DND-41 (cell line): ENCODE measurements around the gene IL11RA.

Source experiments
- ATAC-seq: fragments of 200-7000 bp; cut with Tn5 transposase; 3 replicates; pipeline ENCODE4 v1.9.1; 2021; ENCODE audit warnings: low read depth; ENCODE audit not compliant: insufficient read depth
- DNase-seq: peaks from one replicate; pipeline ENCODE4 v3.0.0-alpha.2; 2020
- H2AFZ ChIP-seq: 2 replicates; pipeline ENCODE4 v1.6.0; 2012; ENCODE audit warnings: low read depth, low read length
- H3K27ac ChIP-seq: 2 replicates; pipeline ENCODE4 v1.5.1; 2012; ENCODE audit warnings: low read length, inconsistent platforms
- H3K27me3 ChIP-seq: fragments of 200-600 bp; sonication (generic); 2 replicates; pipeline ENCODE4 v1.6.0; 2012; ENCODE audit warnings: low read length, mild to moderate bottlenecking, inconsistent platforms; ENCODE audit not compliant: insufficient read depth, poor library complexity
- H3K36me3 ChIP-seq: 2 replicates; pipeline ENCODE4 v1.5.1; 2012; ENCODE audit warnings: low read length, inconsistent platforms; ENCODE audit not compliant: insufficient read depth
- H3K4me1 ChIP-seq: 2 replicates; pipeline ENCODE4 v1.5.1; 2012; ENCODE audit warnings: mild to moderate bottlenecking, low read length; ENCODE audit not compliant: insufficient read depth
- H3K4me2 ChIP-seq: 2 replicates; pipeline ENCODE4 v1.6.0; 2012; ENCODE audit warnings: mild to moderate bottlenecking, moderate library complexity, low read length, inconsistent platforms; ENCODE audit not compliant: insufficient read depth
- H3K4me3 ChIP-seq, 2 experiments: fragments of 200-600 bp in 1 of 2; shearing (Covaris generic) in 1 of 2; 2 replicates each; pipeline ENCODE4 v1.5.1; 2012 to 2016; ENCODE audit warnings: inconsistent platforms in 2 of 2, low read length in 2 of 2, mild to moderate bottlenecking in 2 of 2, low read depth in 1 of 2, moderate library complexity in 1 of 2
- H3K79me2 ChIP-seq: 2 replicates; pipeline ENCODE4 v1.6.0; 2012; ENCODE audit warnings: low read length, inconsistent platforms; ENCODE audit not compliant: insufficient read depth
- H3K9ac ChIP-seq: 2 replicates; pipeline ENCODE4 v1.6.0; 2012; ENCODE audit warnings: low read depth, mild to moderate bottlenecking, inconsistent platforms, low read length, moderate library complexity
- H3K9me3 ChIP-seq: 2 replicates; pipeline ENCODE4 v1.5.1; 2012; ENCODE audit warnings: low read length, moderate library complexity, mild to moderate bottlenecking, inconsistent platforms; ENCODE audit not compliant: insufficient read depth, severe bottlenecking
- H4K20me1 ChIP-seq: 2 replicates; pipeline ENCODE4 v1.6.0; 2012; ENCODE audit warnings: low read length; ENCODE audit not compliant: insufficient read depth
- EZH2 ChIP-seq: IDR thresholded peaks from 3 replicates; pipeline ENCODE4 v1.6.1; 2012; ENCODE audit warnings: borderline replicate concordance, low read depth, mild to moderate bottlenecking, moderate library complexity, low read length, inconsistent platforms; ENCODE audit not compliant: severe bottlenecking
- TF ChIP-seq, protein P1 (sequence below): IDR thresholded peaks from 2 replicates; pipeline ENCODE4 v1.5.1; 2012; ENCODE audit warnings: borderline replicate concordance, low read length, moderate library complexity, mild to moderate bottlenecking; ENCODE audit not compliant: poor library complexity, severe bottlenecking; ENCODE audit errors: extremely low read depth

Gene IL11RA

DNA sequence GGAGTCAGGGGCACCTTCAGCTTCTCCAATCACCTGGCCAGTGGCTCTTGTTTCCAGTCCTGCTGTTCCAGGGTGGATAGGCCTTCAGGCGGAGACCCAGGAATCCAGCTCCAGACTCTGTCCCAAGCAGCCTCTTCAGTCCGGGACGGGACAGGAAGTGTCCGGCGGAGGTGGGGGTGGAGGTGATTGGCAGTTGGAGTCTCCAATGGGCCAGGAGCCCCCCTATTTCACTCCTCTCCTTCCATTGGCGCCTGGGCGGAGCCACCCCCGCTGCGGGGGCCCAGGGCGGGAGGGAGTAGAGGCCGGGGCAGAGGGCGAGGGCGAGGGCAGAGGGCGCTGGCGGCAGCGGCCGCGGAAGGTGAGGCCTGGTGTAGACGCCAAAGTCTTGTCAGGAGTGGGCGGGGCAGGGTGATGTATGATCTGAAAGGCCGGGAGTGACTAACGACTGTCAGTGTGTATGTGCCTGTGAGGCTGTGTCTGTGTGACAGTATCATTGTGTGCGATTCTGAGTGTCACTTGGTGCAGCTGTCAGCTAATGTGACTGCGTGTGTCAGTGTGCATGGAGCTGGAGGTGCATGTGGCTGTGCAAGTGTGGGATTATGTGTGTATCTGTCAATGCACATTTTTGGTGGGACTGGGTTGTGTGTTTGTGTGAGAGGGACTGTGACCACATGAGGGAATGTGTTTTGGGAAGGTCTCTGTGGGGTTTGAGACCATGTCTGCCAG, at the start of gene IL11RA:
Gene IL11RA, plus strand, starts transcription at position 310 of the 726 bp plus-strand sequence. CDS start 3,033 bp downstream, outside the sequence.
- Histone ChIP-seq H3K79me2 (peaks cover 11% of the 10 kb centered on the region), H3K4me3 (no peak within 1 kb of the TSS), H3K4me2 (no peak within 1 kb of the TSS), H3K4me1 (peaks cover 17% of the 10 kb centered on the region), H3K36me3 (peaks cover 28% of the 10 kb centered on the region), H3K9ac (no peak within 1 kb of the TSS), H3K27me3 (no peaks in the 10 kb centered on the region), H3K27ac (no peak within 1 kb of the TSS), H2AFZ (no peak within 1 kb of the TSS), H4K20me1 (0 out of 2 replicates have a peak, but pooled peaks cover 2% of the 10 kb centered on the region), H3K9me3 (no peaks in the 10 kb centered on the region)
- no peak for DNase-seq
- TF ChIP-seq, protein P1, sequence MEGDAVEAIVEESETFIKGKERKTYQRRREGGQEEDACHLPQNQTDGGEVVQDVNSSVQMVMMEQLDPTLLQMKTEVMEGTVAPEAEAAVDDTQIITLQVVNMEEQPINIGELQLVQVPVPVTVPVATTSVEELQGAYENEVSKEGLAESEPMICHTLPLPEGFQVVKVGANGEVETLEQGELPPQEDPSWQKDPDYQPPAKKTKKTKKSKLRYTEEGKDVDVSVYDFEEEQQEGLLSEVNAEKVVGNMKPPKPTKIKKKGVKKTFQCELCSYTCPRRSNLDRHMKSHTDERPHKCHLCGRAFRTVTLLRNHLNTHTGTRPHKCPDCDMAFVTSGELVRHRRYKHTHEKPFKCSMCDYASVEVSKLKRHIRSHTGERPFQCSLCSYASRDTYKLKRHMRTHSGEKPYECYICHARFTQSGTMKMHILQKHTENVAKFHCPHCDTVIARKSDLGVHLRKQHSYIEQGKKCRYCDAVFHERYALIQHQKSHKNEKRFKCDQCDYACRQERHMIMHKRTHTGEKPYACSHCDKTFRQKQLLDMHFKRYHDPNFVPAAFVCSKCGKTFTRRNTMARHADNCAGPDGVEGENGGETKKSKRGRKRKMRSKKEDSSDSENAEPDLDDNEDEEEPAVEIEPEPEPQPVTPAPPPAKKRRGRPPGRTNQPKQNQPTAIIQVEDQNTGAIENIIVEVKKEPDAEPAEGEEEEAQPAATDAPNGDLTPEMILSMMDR: no peak
- no peak for TF ChIP-seq EZH2
- ATAC-seq: no peak; the same call in 2 of the 3 replicates

DNA sequence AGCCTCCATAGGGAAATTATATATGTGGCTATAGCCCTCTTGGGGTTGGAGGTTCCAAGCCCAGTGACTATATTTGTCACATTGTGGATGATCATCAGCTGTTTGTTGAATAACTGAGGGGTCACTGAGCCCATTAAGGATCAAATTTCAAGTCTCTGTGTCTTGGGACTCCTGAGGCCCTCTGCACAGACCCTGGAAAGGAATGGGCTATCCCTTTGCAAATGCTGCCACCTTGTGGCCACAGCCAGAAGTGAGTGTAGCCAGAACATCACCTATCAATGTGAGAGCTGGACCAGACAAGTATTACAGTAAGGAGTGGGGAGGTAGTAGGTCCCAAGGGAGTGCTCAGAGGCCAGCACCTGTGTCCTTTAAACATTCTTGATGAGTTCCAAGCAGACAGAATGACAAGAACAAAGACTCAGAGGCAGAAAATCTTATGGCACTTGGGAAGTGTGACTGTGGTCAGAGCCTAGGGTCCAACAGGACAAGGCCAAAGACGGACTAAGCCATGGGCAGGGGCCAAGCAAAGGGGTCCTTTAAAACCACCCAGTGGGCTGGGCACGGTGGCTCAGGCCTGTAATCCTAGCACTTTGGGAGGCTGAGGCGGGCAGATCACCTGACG, 48.3 kb upstream of the IL11RA start:
- Histone ChIP-seq H3K27me3 (no peaks in the 10 kb centered on the region), H3K4me3 (no peak overlapping the region)
- peak; percentile 79 for DNase-seq

DNA sequence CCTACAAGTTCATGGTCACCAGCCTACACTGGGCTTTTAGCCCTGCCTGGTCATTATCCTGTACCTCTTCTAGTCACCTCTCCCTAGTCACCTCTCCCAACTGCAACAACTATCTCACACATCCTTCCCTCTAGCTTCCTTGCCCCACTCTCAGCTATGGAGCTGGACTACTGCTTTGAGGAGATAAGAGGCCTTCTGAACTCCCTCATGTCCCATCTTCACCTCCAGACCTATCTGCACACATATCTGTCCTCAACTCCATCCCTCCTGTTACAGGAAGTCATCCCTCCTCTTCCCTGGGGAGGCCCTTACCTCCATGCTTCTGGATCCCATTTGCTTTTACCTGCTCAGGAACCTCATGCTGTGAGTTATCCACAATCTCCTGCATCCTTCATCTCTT, 45.8 kb upstream of the IL11RA start:
- ATAC-seq (no peak), DNase-seq (no peak)
- Histone ChIP-seq H3K9me3 (no peaks in the 10 kb centered on the region), H3K4me2 (no peak overlapping the region), H3K79me2 (peaks cover 5% of the 10 kb centered on the region), H3K27ac (no peak overlapping the region), H3K4me3 (no peak overlapping the region), H4K20me1 (no peaks in the 10 kb centered on the region; the same call in 1 of the 2 replicates), H3K4me1 (peaks cover 11% of the 10 kb centered on the region), H2AFZ (no peak overlapping the region), H3K9ac (no peak overlapping the region), H3K36me3 (peaks cover 3% of the 10 kb centered on the region; the same call in 1 of the 2 replicates), H3K27me3 (no peaks in the 10 kb centered on the region)
- TF ChIP-seq, protein P1: no peak
- TF ChIP-seq EZH2: no peak

More for the DNA sequence above, 48.3 kb upstream of the IL11RA start:
- ATAC-seq: peak; percentile 98
- no peaks in the 10 kb centered on the region for H3K4me1 ChIP-seq
- H3K9ac ChIP-seq: no peak overlapping the region
- no peak overlapping the region for H3K4me2 ChIP-seq
- H3K27ac ChIP-seq: no peak overlapping the region
- H2AFZ ChIP-seq: no peak overlapping the region
- no peaks in the 10 kb centered on the region for H3K79me2 ChIP-seq
- no peaks in the 10 kb centered on the region for H3K36me3 ChIP-seq
- no peaks in the 10 kb centered on the region; the same call in 1 of the 2 replicates for H4K20me1 ChIP-seq
- H3K9me3 ChIP-seq: no peaks in the 10 kb centered on the region
- TF ChIP-seq, protein P1: peak; percentile 95
- no peak for TF ChIP-seq EZH2
